HEK293T (cell line): ENCODE results near the gene MUC20.

Source experiments
- ELF4 ChIP-seq: fragments of 450-650 bp; IDR thresholded peaks from 2 replicates; pipeline ENCODE4 v1.6.1; 2017; ENCODE audit warnings: antibody characterized with exemption
- FOXK2 ChIP-seq: fragments of 450-650 bp; IDR thresholded peaks from 2 replicates; pipeline ENCODE4 v1.6.1; 2016; ENCODE audit warnings: mild to moderate bottlenecking
- FOXM1 ChIP-seq: fragments of 450-650 bp; IDR thresholded peaks from 2 replicates; pipeline ENCODE4 v1.6.1; 2017; ENCODE audit warnings: mild to moderate bottlenecking, borderline replicate concordance
- L3MBTL2 ChIP-seq: fragments of 450-650 bp; conservative IDR thresholded peaks from 2 replicates; pipeline ENCODE4 v1.6.1; 2016; ENCODE audit warnings: mild to moderate bottlenecking
- SP1 ChIP-seq: fragments of 450-650 bp; IDR thresholded peaks from 2 replicates; pipeline ENCODE4 v1.6.1; 2017

DNA sequence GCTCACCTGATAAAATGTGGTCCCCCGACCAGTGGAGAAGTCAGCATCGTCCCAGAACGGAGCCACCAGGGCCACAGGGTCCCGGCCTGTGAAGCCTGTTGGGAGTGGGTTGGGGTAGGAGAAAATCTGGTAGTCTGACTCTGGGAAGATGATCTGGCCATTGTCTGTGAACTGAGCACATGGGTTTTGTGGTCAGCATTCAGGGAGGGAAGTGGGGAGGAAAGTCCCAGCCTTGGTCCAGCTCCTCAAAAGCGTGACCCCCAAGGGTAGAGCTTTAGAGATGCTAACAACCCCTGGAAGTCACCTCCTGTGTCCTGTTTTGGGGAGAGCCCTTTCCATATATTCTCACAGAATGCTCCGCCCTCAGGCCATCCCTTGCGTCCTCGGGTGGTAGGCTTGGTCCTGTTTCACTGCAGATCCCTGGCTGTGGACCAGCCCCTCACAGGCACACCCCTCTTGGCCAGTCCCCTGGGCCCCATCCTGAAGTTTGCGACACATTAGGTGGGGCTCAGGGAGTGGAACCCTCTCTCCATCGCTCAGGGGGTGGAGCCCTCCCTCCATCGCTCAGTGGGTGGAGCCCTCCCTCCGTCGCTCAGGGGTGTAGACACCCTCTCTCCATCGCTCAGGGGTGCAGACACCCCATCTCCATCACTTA lies 51.0 kb downstream of the MUC20 start:
- TF ChIP-seq FOXM1, result no peak
- TF ChIP-seq L3MBTL2, result no peak
- TF ChIP-seq SP1, result no peak
- TF ChIP-seq ELF4, result no peak
- no peak for TF ChIP-seq FOXK2
